Endothelial cell of umbilical vein (primary cell): ENCODE data around the gene ADAMTS14.

Experiments used
- EZH2 ChIP-seq: IDR thresholded peaks from 2 replicates; pipeline ENCODE4 v1.6.1; 2012; ENCODE audit warnings: borderline replicate concordance, low read depth, mild to moderate bottlenecking, moderate library complexity, low read length, inconsistent platforms; ENCODE audit not compliant: severe bottlenecking
- JUN ChIP-seq: IDR thresholded peaks from 2 replicates; pipeline ENCODE4 v1.6.1; 2011; ENCODE audit warnings: borderline replicate concordance, low read depth; ENCODE audit not compliant: insufficient read length, insufficient read depth
- MYC ChIP-seq: IDR thresholded peaks from one replicate; pipeline ENCODE4 v1.6.1; 2011; ENCODE audit warnings: mild to moderate bottlenecking, low read depth, low read length
- POLR2A ChIP-seq: IDR thresholded peaks from 2 replicates; pipeline ENCODE4 v1.6.1; 2012; ENCODE audit warnings: low read depth, mild to moderate bottlenecking, control low read depth, low read length
- POLR2AphosphoS5 ChIP-seq: IDR thresholded peaks from 2 replicates; pipeline ENCODE4 v1.6.1; 2012; ENCODE audit warnings: low read depth, mild to moderate bottlenecking, control low read depth, low read length, moderate library complexity; ENCODE audit not compliant: insufficient read depth
- TF ChIP-seq, protein P1 (sequence below), 2 donors: IDR thresholded peaks; 1 replicate in 1 of 2; 2 replicates in 1 of 2; pipeline ENCODE4 v1.5.1; 2011; ENCODE audit warnings: low read length in 2 of 2, mild to moderate bottlenecking in 2 of 2, moderate library complexity in 2 of 2, control low read depth in 1 of 2, inconsistent platforms in 1 of 2, low read depth in 1 of 2; ENCODE audit not compliant: insufficient read depth in 1 of 2; ENCODE audit errors: extremely low read depth in 1 of 2

DNA sequence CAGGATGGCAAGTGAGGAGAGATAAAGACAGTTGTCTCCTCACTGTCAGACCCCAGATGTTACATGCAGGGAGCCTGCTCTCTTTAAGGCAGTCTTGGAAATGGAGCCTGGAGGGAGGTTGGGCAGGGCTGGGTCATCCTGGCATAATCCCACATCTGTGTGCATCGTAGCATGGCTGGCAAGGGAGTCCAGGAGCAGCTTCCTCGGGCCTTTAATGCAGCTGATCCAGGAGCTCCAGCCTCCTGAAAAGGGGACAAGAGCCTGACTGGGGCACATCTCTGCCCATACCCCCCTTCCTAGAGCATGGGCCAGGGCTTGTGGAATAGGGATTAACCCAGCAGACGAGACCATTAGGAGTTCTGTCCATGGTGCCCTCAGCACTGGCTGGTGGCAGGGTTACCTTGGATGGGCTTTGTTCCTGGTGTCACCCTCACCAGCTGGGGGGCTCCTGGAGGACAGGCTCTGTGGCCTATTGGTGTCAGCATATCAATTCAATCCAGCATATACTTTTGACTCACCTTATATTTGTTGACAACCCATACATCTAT is 77.9 kb downstream of the ADAMTS14 start:
- TF ChIP-seq, protein P1, sequence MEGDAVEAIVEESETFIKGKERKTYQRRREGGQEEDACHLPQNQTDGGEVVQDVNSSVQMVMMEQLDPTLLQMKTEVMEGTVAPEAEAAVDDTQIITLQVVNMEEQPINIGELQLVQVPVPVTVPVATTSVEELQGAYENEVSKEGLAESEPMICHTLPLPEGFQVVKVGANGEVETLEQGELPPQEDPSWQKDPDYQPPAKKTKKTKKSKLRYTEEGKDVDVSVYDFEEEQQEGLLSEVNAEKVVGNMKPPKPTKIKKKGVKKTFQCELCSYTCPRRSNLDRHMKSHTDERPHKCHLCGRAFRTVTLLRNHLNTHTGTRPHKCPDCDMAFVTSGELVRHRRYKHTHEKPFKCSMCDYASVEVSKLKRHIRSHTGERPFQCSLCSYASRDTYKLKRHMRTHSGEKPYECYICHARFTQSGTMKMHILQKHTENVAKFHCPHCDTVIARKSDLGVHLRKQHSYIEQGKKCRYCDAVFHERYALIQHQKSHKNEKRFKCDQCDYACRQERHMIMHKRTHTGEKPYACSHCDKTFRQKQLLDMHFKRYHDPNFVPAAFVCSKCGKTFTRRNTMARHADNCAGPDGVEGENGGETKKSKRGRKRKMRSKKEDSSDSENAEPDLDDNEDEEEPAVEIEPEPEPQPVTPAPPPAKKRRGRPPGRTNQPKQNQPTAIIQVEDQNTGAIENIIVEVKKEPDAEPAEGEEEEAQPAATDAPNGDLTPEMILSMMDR (IDR thresholded peaks at IDR 0.05; ENCODE audit: extremely low read depth in 1 of 2, insufficient read depth in 1 of 2, low read depth in 1 of 2, low read length in 2 of 2), result no peak
- TF ChIP-seq POLR2AphosphoS5 (no peak), JUN (no peak), POLR2A (no peak), EZH2 (no peak), MYC (no peak)
